ENCODE data around the gene FNDC3A.
"Not testable (repeated sequence)": the region's sequence is repeated elsewhere in the genome, so short reads cannot be mapped to it uniquely, and the experiment has no call there.

FNDC3A gene

GRCh38 chr13:49064476-49064875 lies 88.8 kb downstream of the FNDC3A start:
- Histone ChIP-seq H3K27me3 (ENCODE audit: insufficient read depth, low read depth, severe bottlenecking) (no peaks in the 10 kb centered on the region), H3K36me3 (no peaks in the 10 kb centered on the region), H3K27ac (no peak overlapping the region), H3K4me3 (ENCODE audit: low read depth, low read length) (no peak overlapping the region), H3K9me3 (ENCODE audit: severe bottlenecking) (no peaks in the 10 kb centered on the region)
- TF ChIP-seq CTCF (IDR thresholded peaks at IDR 0.05; ENCODE audit: low read depth, low read length): no peak
- DNase-seq: no peak

- DNase-seq: no peak
- H3K27me3 ChIP-seq (ENCODE audit: insufficient read depth, low read depth, severe bottlenecking): no peaks in the 10 kb centered on the region
- TF ChIP-seq CTCF (IDR thresholded peaks at IDR 0.05; ENCODE audit: low read depth, low read length): no peak
- H3K4me3 ChIP-seq (ENCODE audit: low read depth, low read length): no peak overlapping the region
- H3K36me3 ChIP-seq: no peaks in the 10 kb centered on the region
- H3K9me3 ChIP-seq (ENCODE audit: severe bottlenecking): no peaks in the 10 kb centered on the region
- no peak overlapping the region for H3K27ac ChIP-seq
Observed at GRCh38 chr13:49066856-49067255, 91.1 kb downstream of the FNDC3A start.

- not testable (repeated sequence) for H3K27me3 ChIP-seq (ENCODE audit: insufficient read depth, low read depth, severe bottlenecking); H3K27ac ChIP-seq; H3K36me3 ChIP-seq; DNase-seq; H3K4me3 ChIP-seq (ENCODE audit: low read depth, low read length); H3K9me3 ChIP-seq (ENCODE audit: severe bottlenecking)
Observed at GRCh38 chr13:49068498-49068897, 92.8 kb downstream of the FNDC3A start.

- not testable (repeated sequence) for H3K9me3 ChIP-seq (ENCODE audit: severe bottlenecking); H3K27me3 ChIP-seq (ENCODE audit: insufficient read depth, low read depth, severe bottlenecking); H3K36me3 ChIP-seq; H3K27ac ChIP-seq; DNase-seq; H3K4me3 ChIP-seq (ENCODE audit: low read depth, low read length)
Observed at GRCh38 chr13:49070021-49070420, 94.3 kb downstream of the FNDC3A start.

- Histone ChIP-seq H3K4me3 (ENCODE audit: low read depth, low read length) (no peak overlapping the region), H3K27ac (no peak overlapping the region)
Observed at GRCh38 chr13:49071341-49071937, 95.7 kb downstream of the FNDC3A start.

GRCh38 chr13:49082653-49083536 lies 107.2 kb downstream of the FNDC3A start:
- Histone ChIP-seq H3K27me3 (ENCODE audit: insufficient read depth, low read depth, severe bottlenecking) (no peaks in the 10 kb centered on the region), H3K27ac (no peak overlapping the region), H3K36me3 (no peaks in the 10 kb centered on the region)

More at GRCh38 chr13:49071341-49071937, 95.7 kb downstream of the FNDC3A start:
- Histone ChIP-seq H3K36me3 (no peaks in the 10 kb centered on the region), H3K27me3 (ENCODE audit: insufficient read depth, low read depth, severe bottlenecking) (no peaks in the 10 kb centered on the region), H3K9me3 (ENCODE audit: severe bottlenecking) (no peaks in the 10 kb centered on the region)
- no peak for TF ChIP-seq CTCF (IDR thresholded peaks at IDR 0.05; ENCODE audit: low read depth, low read length)
- DNase-seq: no peak

More at GRCh38 chr13:49082653-49083536, 107.2 kb downstream of the FNDC3A start:
- Histone ChIP-seq H3K9me3 (ENCODE audit: severe bottlenecking) (no peaks in the 10 kb centered on the region), H3K4me3 (ENCODE audit: low read depth, low read length) (no peak overlapping the region)
- DNase-seq: no peak
- TF ChIP-seq CTCF (IDR thresholded peaks at IDR 0.05; ENCODE audit: low read depth, low read length): no peak
